SK-N-SH (cell line): ENCODE data around the gene APOM. TPM values are rescaled to one million over a fixed set of nuclear protein-coding genes. Genes with fewer than 3 reads are reported as not detected.

Source experiments
- CTCF ChIA-PET: fragments of 300-600, 350-600 bp; formaldehyde crosslinking; extraction: SDS; loops from one replicate; lab custom pipeline; 2021; lab: Yijun Ruan, JAX
- POLR2A ChIA-PET: fragments of 350-600 bp; sonication (Branson Sonifier 250); formaldehyde crosslinking; extraction: SDS; loops from one replicate; lab custom pipeline; 2020; ENCODE audit warnings: antibody characterized with exemption, inconsistent platforms; lab: Yijun Ruan, JAX
- DNase-seq: peaks from one replicate; pipeline ENCODE4 v3.0.0; 2012
- H2AFZ ChIP-seq: fragments of 200-600 bp; sonication (generic); 2 replicates; pipeline ENCODE4 v1.8.1; 2016; ENCODE audit warnings: antibody characterized with exemption, mild to moderate bottlenecking, low read depth
- H3F3A ChIP-seq: fragments of 200-600 bp; sonication (generic); replicated peaks from 2 replicates; pipeline ENCODE3; 2016; ENCODE audit warnings: antibody characterized with exemption, mild to moderate bottlenecking; ENCODE audit not compliant: insufficient read depth
- H3K27ac ChIP-seq, 2 experiments: fragments of 200-500 bp in 1 of 2; fragments of 200-600 bp in 1 of 2; sonication (Bioruptor generic) in 1 of 2; sonication (generic), shearing (Covaris generic) in 1 of 2; 2 replicates each; pipeline versions ENCODE4 v1.5.1 to v1.6.1; 2014 to 2016; ENCODE audit warnings: low read depth in 2 of 2, inconsistent platforms in 1 of 2, low read length in 1 of 2, mild to moderate bottlenecking in 1 of 2, mixed read lengths in 1 of 2
- H3K27me3 ChIP-seq: fragments of 200-600 bp; sonication (generic), shearing (Covaris generic); 2 replicates; pipeline ENCODE4 v1.6.1; 2016; ENCODE audit warnings: mixed run types; ENCODE audit not compliant: insufficient read depth
- H3K36me3 ChIP-seq, 2 experiments: fragments of 200-500 bp in 1 of 2; fragments of 200-600 bp in 1 of 2; sonication (Bioruptor generic) in 1 of 2; sonication (generic) in 1 of 2; replicated peaks in 1 of 2; 2 replicates each; pipeline versions ENCODE3 to v1.5.1; 2014 to 2016; ENCODE audit warnings: low read length in 1 of 2, mild to moderate bottlenecking in 1 of 2; ENCODE audit not compliant: insufficient read depth in 2 of 2, control insufficient read depth in 1 of 2
- H3K4me1 ChIP-seq, 2 experiments: fragments of 200-500 bp in 1 of 2; fragments of 200-600 bp in 1 of 2; sonication (Bioruptor generic) in 1 of 2; sonication (generic), shearing (Covaris generic) in 1 of 2; 2 replicates each; pipeline versions ENCODE4 v1.5.1 to v1.6.1; 2014 to 2016; ENCODE audit warnings: low read depth in 1 of 2, low read length in 1 of 2, mixed run types in 1 of 2; ENCODE audit not compliant: insufficient read depth in 2 of 2, control insufficient read depth in 1 of 2
- H3K4me2 ChIP-seq: fragments of 200-600 bp; sonication (generic), shearing (Covaris generic); 2 replicates; pipeline ENCODE4 v1.6.1; 2017; ENCODE audit warnings: mixed run types
- H3K4me3 ChIP-seq, 2 experiments: fragments of 200-500 bp in 1 of 2; fragments of 200-600 bp in 1 of 2; sonication (Bioruptor generic) in 1 of 2; sonication (generic), shearing (Covaris generic) in 1 of 2; 2 replicates each; pipeline versions ENCODE4 v1.5.1 to v1.8.1; 2014 to 2016; ENCODE audit warnings: low read depth in 2 of 2, inconsistent platforms in 1 of 2, low read length in 1 of 2, mild to moderate bottlenecking in 1 of 2, mixed read lengths in 1 of 2, moderate library complexity in 1 of 2
- H3K79me2 ChIP-seq: fragments of 200-600 bp; sonication (generic); 2 replicates; pipeline ENCODE4 v1.8.1; 2017; ENCODE audit warnings: mild to moderate bottlenecking; ENCODE audit not compliant: insufficient read depth
- H3K9ac ChIP-seq: fragments of 200-600 bp; sonication (generic); 2 replicates; pipeline ENCODE4 v1.6.1; 2017; ENCODE audit warnings: mixed run types
- H3K9me2 ChIP-seq: fragments of 200-600 bp; sonication (generic); 2 replicates; pipeline ENCODE4 v1.6.1; 2017; ENCODE audit warnings: mixed run types
- H3K9me3 ChIP-seq: fragments of 200-600 bp; sonication (generic); 2 replicates; pipeline ENCODE4 v1.6.1; 2017; ENCODE audit warnings: mixed run types, mild to moderate bottlenecking, moderate library complexity
- H4K20me1 ChIP-seq: fragments of 200-600 bp; sonication (generic); 2 replicates; pipeline ENCODE4 v1.6.1; 2017; ENCODE audit warnings: mild to moderate bottlenecking, mixed run types; ENCODE audit not compliant: insufficient read depth
- CTCF ChIP-seq: fragments of 200-600 bp; sonication (generic); IDR thresholded peaks from 2 replicates; pipeline ENCODE4 v1.6.1; 2017; ENCODE audit warnings: antibody characterized with exemption, mild to moderate bottlenecking, moderate library complexity
- ELF1 ChIP-seq: IDR thresholded peaks from 2 replicates; pipeline ENCODE4 v1.4.0; 2012
- FOXJ3 ChIP-seq: sonication (generic); formaldehyde crosslinking; IDR thresholded peaks from 2 replicates; pipeline ENCODE4 v1.5.1; 2020; ENCODE audit warnings: mild to moderate bottlenecking, missing genetic modification reagents
- FOXM1 ChIP-seq: IDR thresholded peaks from 2 replicates; pipeline ENCODE4 v1.4.0; 2012; ENCODE audit warnings: low read depth, mild to moderate bottlenecking
- MXI1 ChIP-seq: IDR thresholded peaks from 2 replicates; pipeline ENCODE4 v1.6.1; 2012; ENCODE audit warnings: mild to moderate bottlenecking, low read depth, low read length, improper control_type of control experiment
- NFIC ChIP-seq: IDR thresholded peaks from 2 replicates; pipeline ENCODE4 v1.4.0; 2012; ENCODE audit warnings: borderline replicate concordance
- NRF1 ChIP-seq: IDR thresholded peaks from 2 replicates; pipeline ENCODE4 v1.6.1; 2012; ENCODE audit warnings: low read depth, mild to moderate bottlenecking, low read length
- PBX3 ChIP-seq: IDR thresholded peaks from 2 replicates; pipeline ENCODE4; 2012
- RAD21 ChIP-seq: IDR thresholded peaks from 2 replicates; pipeline ENCODE4 v1.6.1; 2012; ENCODE audit warnings: mild to moderate bottlenecking, low read length
- RCOR1 ChIP-seq: fragments of 150-350 bp; IDR thresholded peaks from 2 replicates; pipeline ENCODE4 v1.6.1; 2017; ENCODE audit warnings: antibody characterized with exemption, low read length
- USF2 ChIP-seq: fragments of 150-350 bp; IDR thresholded peaks from 2 replicates; pipeline ENCODE4 v1.6.1; 2017; ENCODE audit warnings: antibody characterized with exemption, low read length, low read depth, borderline replicate concordance
- WGBS: methylation state at CpG from one replicate; pipeline ENCODE4 v1.1.6; 2017; ENCODE audit warnings: low lambda C conversion rate; 5-methylcytosine and 5-hydroxymethylcytosine counted together
- polyA plus RNA-seq, 3 experiments: library from polyadenylated mRNA; depleted of rRNA; stranded (reverse); fragments of >200 nt; gene quantifications; 2 replicates each; pipeline ENCODE4 v1.2.3, GENCODE V29; 2012

Gene APOM
- polyA plus RNA-seq, 1 of the 3 experiments (the other 2 are of a cell fraction) = 6.8 TPM

GRCh38 chr6:31614684-31615578 lies 40.8 kb upstream of the APOM start, which contains the start of gene AIF1:
Gene AIF1 (plus strand): TSS chr6:31615234. CDS start chr6:31615330, 96 bp downstream.
- H3F3A ChIP-seq = peaks cover 11% of the 10 kb centered on the region
- CTCF ChIA-PET = interaction anchor here (1.1 to 7.0 kb wide), 2 partner anchors 11 to 17 kb away, joined by 3 to 35 read pairs; no protein-coding TSS in a partner anchor

More at GRCh38 chr6:31614684-31615578, 40.8 kb upstream of the APOM start, which contains the start of gene AIF1:
- no peak within 1 kb of the TSS for H2AFZ ChIP-seq
- H3K36me3 ChIP-seq = no peaks in the 10 kb centered on the region
- no peaks in the 10 kb centered on the region for H4K20me1 ChIP-seq
- H3K9me2 ChIP-seq = no peaks in the 10 kb centered on the region
- H3K4me3 ChIP-seq = no peak within 1 kb of the TSS
- DNase-seq = no peak
- no peak within 1 kb of the TSS for H3K27ac ChIP-seq
- H3K27me3 ChIP-seq = no peaks in the 10 kb centered on the region
- WGBS = 87% methylated on average over 6 of the region's 6 CpGs
- TF ChIP-seq MXI1 = no peak
- TF ChIP-seq RCOR1 = no peak
- TF ChIP-seq PBX3 = no peak
- no peak for TF ChIP-seq CTCF
- no peak for TF ChIP-seq ELF1
- no peak for TF ChIP-seq FOXJ3 (CRISPR knock-in tag)
- TF ChIP-seq RAD21 = no peak
- TF ChIP-seq FOXM1 = no peak
- TF ChIP-seq USF2 = no peak
- TF ChIP-seq NRF1 = no peak
- no peak for TF ChIP-seq NFIC
- H3K4me1 ChIP-seq = no peaks in the 10 kb centered on the region; a peak in 1 of 4 replicates
- H3K9ac ChIP-seq = no peak within 1 kb of the TSS
- no peaks in the 10 kb centered on the region for H3K9me3 ChIP-seq
- no peaks in the 10 kb centered on the region for H3K79me2 ChIP-seq
- POLR2A ChIA-PET = no interaction called here
- H3K4me2 ChIP-seq = no peak within 1 kb of the TSS
